Lower lobe of right lung (tissue), 2 donors: ENCODE measurements around the gene GFPT1. TPM values are rescaled to one million over a fixed set of nuclear protein-coding genes. Genes with fewer than 3 reads are reported as not detected.

ENCODE experiments used
- ATAC-seq, 2 donors: fragments of 200-7000 bp; cut with Tn5 transposase; one replicate each; pipeline ENCODE4 v1.9.1; 2020 to 2022; ENCODE audit warnings: mild to moderate bottlenecking in 2 of 2, moderate library complexity in 2 of 2
- DNase-seq: peaks from one replicate; pipeline ENCODE4 v3.0.0-alpha.2; 2020
- H3K27ac ChIP-seq: fragments of 200-600 bp; one replicate; pipeline ENCODE4 v1.8.0; 2022
- H3K27me3 ChIP-seq: fragments of 200-600 bp; one replicate; pipeline ENCODE4 v1.8.0; 2022; ENCODE audit warnings: low read depth
- H3K36me3 ChIP-seq: fragments of 200-600 bp; one replicate; pipeline ENCODE4 v1.8.0; 2022; ENCODE audit warnings: mild to moderate bottlenecking
- H3K4me1 ChIP-seq: fragments of 200-600 bp; one replicate; pipeline ENCODE4 v1.8.0; 2022
- H3K4me3 ChIP-seq: fragments of 200-600 bp; one replicate; pipeline ENCODE4 v1.8.0; 2022; ENCODE audit warnings: mild to moderate bottlenecking
- H3K9me3 ChIP-seq: fragments of 200-600 bp; one replicate; pipeline ENCODE4 v1.8.0; 2022
- intact Hi-C: fragments of 100-400 bp; cut with DNase I; formaldehyde crosslinking; loops from one replicate; pipeline ENCODE4 v1.11.0; 2022
- total RNA-seq: library from RNA; stranded (reverse); fragmentation: NEBNext Ultra II Directional; extraction: Animal tissue kit (Norgen Biotek cat#: 25700); gene quantifications from one replicate; pipeline ENCODE4 v1.2.1, GENCODE V29; 2021
- TF ChIP-seq, protein P1 (sequence below): fragments of 200-600 bp; IDR thresholded peaks from one replicate; pipeline ENCODE4 v1.8.0; 2022; ENCODE audit warnings: antibody characterized with exemption, mild to moderate bottlenecking
- donor health status: DM: no; HTN: yes; CAD: no; lungs with severe emphysema.

GFPT1 gene
- total RNA-seq, 1 donor from 2014 or later = 59.9 TPM

DNA sequence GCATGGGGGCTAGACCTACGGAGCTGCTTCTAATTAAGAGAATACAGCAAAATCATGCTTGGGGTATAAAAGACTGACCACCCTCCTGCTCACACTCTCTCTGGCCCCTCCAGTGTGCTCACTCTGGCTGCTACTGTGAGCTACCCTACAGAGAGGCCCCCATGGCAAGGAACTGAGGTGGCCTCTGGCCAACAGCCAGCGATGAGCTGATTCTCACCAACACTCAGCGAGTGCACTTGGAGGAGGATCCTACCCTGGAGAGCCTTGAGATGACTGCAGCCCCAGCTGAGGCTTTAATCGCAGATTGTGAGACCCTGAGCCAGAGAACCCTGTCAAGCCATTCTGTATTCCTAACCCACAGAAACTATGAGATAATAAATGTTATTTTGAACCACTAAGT lies 88.2 kb downstream of the GFPT1 start:
- no peaks in the 10 kb centered on the region for H3K27me3 ChIP-seq
- TF ChIP-seq, protein P1, sequence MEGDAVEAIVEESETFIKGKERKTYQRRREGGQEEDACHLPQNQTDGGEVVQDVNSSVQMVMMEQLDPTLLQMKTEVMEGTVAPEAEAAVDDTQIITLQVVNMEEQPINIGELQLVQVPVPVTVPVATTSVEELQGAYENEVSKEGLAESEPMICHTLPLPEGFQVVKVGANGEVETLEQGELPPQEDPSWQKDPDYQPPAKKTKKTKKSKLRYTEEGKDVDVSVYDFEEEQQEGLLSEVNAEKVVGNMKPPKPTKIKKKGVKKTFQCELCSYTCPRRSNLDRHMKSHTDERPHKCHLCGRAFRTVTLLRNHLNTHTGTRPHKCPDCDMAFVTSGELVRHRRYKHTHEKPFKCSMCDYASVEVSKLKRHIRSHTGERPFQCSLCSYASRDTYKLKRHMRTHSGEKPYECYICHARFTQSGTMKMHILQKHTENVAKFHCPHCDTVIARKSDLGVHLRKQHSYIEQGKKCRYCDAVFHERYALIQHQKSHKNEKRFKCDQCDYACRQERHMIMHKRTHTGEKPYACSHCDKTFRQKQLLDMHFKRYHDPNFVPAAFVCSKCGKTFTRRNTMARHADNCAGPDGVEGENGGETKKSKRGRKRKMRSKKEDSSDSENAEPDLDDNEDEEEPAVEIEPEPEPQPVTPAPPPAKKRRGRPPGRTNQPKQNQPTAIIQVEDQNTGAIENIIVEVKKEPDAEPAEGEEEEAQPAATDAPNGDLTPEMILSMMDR = no peak
- H3K27ac ChIP-seq = no peak overlapping the region
- intact Hi-C loops = no loop called here
- H3K36me3 ChIP-seq = no peaks in the 10 kb centered on the region
- no peak for ATAC-seq
- H3K4me3 ChIP-seq = no peak overlapping the region
- no peak for DNase-seq
- H3K9me3 ChIP-seq = peaks cover 2% of the 10 kb centered on the region
- peaks cover 4% of the 10 kb centered on the region for H3K4me1 ChIP-seq

DNA sequence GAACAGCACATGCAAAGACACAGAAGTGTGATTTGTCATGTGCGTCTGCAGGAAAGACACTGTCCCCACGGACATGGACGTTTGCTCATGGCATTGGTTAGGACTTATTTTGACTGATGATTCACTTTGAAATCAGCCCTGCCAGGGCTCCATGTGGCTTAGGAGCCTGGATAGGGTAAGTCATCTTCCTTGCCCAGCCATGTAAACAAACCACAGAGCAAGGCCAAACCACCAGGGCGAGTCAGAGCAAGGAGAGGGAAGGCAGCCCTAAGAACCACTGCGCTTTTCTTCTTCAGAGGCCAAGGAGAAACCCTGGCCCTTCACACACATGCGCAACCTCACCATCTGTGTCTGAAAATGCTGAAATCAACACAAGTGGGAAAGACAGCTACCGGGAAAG lies 88.8 kb downstream of the GFPT1 start:
- no peaks in the 10 kb centered on the region for H3K27me3 ChIP-seq
- ATAC-seq (no peak), DNase-seq (no peak)
- H3K4me1 ChIP-seq = peaks cover 4% of the 10 kb centered on the region
- TF ChIP-seq, protein P1 = no peak
- H3K4me3 ChIP-seq = no peak overlapping the region
- intact Hi-C loops = no loop called here
- H3K9me3 ChIP-seq = no peaks in the 10 kb centered on the region
- no peaks in the 10 kb centered on the region for H3K36me3 ChIP-seq
- H3K27ac ChIP-seq = no peak overlapping the region

DNA sequence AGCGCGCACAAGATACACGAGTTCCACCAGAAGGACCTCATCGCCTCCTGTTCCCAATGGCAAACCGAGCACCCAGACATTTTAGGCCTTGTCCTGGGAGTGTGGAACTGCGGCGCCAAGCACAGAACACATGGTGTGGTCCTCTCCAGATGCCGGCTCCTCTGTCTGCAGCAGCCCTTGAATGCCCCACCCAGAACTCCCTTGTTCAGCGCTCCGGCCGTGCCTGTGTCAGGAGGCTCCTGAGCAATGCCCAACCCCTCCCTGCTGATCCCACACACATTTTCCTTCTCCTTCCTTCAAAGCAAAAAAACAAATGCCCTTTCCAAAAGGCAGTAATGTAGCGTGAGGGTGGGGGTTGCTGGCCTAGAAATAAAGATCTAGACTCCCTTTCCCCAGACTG lies 89.8 kb downstream of the GFPT1 start:
- Histone ChIP-seq H3K27ac (no peak overlapping the region), H3K9me3 (no peaks in the 10 kb centered on the region), H3K4me3 (no peak overlapping the region), H3K4me1 (peaks cover 4% of the 10 kb centered on the region), H3K36me3 (no peaks in the 10 kb centered on the region), H3K27me3 (no peaks in the 10 kb centered on the region)
- TF ChIP-seq, protein P1 = no peak
- DNase-seq = no peak
- intact Hi-C loops = no loop called here
- no peak for ATAC-seq

DNA sequence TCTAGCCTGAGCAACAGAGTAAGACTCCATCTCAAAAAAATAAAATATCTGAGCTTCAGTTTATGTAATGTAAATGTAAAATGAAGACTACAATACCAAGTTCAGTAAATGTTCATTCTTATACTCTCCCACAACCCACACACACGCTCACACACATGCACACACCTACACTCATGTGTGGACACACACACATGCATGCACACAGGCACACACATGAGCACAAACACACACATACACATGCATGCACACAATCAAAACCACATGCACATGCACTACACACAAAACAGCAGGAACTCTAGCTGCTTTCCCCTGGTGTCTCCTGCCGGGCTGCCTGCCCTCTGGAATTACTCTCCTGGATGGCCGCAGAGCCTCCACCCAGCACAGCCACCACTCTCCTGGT lies 90.6 kb downstream of the GFPT1 start:
- ATAC-seq = no peak
- no peak overlapping the region for H3K4me3 ChIP-seq
- no peaks in the 10 kb centered on the region for H3K27me3 ChIP-seq
- H3K36me3 ChIP-seq = no peaks in the 10 kb centered on the region
- H3K9me3 ChIP-seq = no peaks in the 10 kb centered on the region
- H3K4me1 ChIP-seq = peaks cover 4% of the 10 kb centered on the region
- intact Hi-C loops = no loop called here
- TF ChIP-seq, protein P1 = no peak
- H3K27ac ChIP-seq = no peak overlapping the region
- no peak for DNase-seq

GRCh38 chr2:69292256-69292655 lies 94.8 kb downstream of the GFPT1 start:
- intact Hi-C loops = no loop called here
- TF ChIP-seq, protein P1 = no peak

DNA sequence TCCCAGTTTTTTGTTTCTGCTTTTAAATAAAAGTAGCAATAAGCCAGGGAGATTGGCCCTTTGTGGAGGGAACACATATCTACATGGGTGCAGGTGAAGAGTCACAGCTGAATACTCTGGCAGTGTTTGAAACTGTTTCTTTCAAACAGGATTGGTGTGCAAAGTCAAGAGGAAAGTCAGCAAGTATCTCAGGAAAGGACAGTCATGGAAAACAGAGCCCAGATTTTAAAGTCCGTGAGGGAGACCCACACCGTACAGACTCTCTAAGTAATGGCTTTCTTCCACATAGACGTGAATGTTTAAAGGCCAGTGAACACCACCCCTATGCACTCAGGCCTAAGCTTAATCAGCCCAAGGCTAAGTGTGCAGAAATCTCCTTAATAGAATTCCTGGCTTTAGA lies 95.3 kb downstream of the GFPT1 start:
- Histone ChIP-seq H3K9me3 (no peaks in the 10 kb centered on the region), H3K36me3 (no peaks in the 10 kb centered on the region), H3K4me3 (no peak overlapping the region), H3K27me3 (no peaks in the 10 kb centered on the region), H3K4me1 (no peaks in the 10 kb centered on the region), H3K27ac (no peak overlapping the region)
- DNase-seq (no peak), ATAC-seq (no peak)
- intact Hi-C loops = no loop called here
- TF ChIP-seq, protein P1 = no peak

More at GRCh38 chr2:69292256-69292655, 94.8 kb downstream of the GFPT1 start:
- H3K27ac ChIP-seq = no peak overlapping the region
- ATAC-seq (no peak), DNase-seq (no peak)
- no peak overlapping the region for H3K4me3 ChIP-seq
- H3K4me1 ChIP-seq = no peaks in the 10 kb centered on the region
- no peaks in the 10 kb centered on the region for H3K36me3 ChIP-seq
- H3K27me3 ChIP-seq = no peaks in the 10 kb centered on the region
- H3K9me3 ChIP-seq = no peaks in the 10 kb centered on the region
